Loucy (cell line): ENCODE data around the gene SPATA20.

Experiments
- H2AFZ ChIP-seq: fragments of 200-600 bp; sonication (generic); 2 replicates; pipeline ENCODE4 v1.6.0; 2016; ENCODE audit warnings: antibody characterized with exemption, mild to moderate bottlenecking, low read length, moderate library complexity
- H3F3A ChIP-seq: fragments of 200-600 bp; 2 replicates; pipeline ENCODE4 v1.6.0; 2016; ENCODE audit warnings: antibody characterized with exemption, low read depth, mild to moderate bottlenecking
- H3K27me3 ChIP-seq: fragments of 200-600 bp; sonication (generic); 2 replicates; pipeline ENCODE4 v1.6.1; 2014; ENCODE audit warnings: low read length, mild to moderate bottlenecking; ENCODE audit not compliant: insufficient read depth, poor library complexity, severe bottlenecking
- H3K36me3 ChIP-seq: fragments of 200-600 bp; sonication (generic); 2 replicates; pipeline ENCODE4 v1.6.1; 2016; ENCODE audit warnings: low read length; ENCODE audit not compliant: insufficient read depth
- H3K4me1 ChIP-seq: fragments of 200-600 bp; sonication (generic); 2 replicates; pipeline ENCODE4 v1.5.1; 2014; ENCODE audit warnings: low read length, mild to moderate bottlenecking; ENCODE audit not compliant: insufficient read depth, poor library complexity, severe bottlenecking
- H3K4me2 ChIP-seq: fragments of 200-600 bp; sonication (generic); 2 replicates; pipeline ENCODE4 v1.6.0; 2014; ENCODE audit warnings: antibody characterized with exemption, low read length, low read depth, mild to moderate bottlenecking; ENCODE audit not compliant: poor library complexity, severe bottlenecking
- H3K4me3 ChIP-seq: fragments of 200-600 bp; sonication (generic); 2 replicates; pipeline ENCODE4 v1.5.1; 2014; ENCODE audit warnings: low read length, mild to moderate bottlenecking, mixed read lengths; ENCODE audit not compliant: poor library complexity, severe bottlenecking
- H3K79me2 ChIP-seq: fragments of 200-600 bp; sonication (generic); 2 replicates; pipeline ENCODE4 v1.6.1; 2014; ENCODE audit warnings: low read length; ENCODE audit not compliant: insufficient read depth
- H3K9ac ChIP-seq: fragments of 200-600 bp; sonication (generic); 2 replicates; pipeline ENCODE4 v1.6.0; 2014; ENCODE audit warnings: mild to moderate bottlenecking, low read depth, low read length, moderate library complexity; ENCODE audit not compliant: poor library complexity, severe bottlenecking
- H3K9me2 ChIP-seq: fragments of 200-600 bp; sonication (generic); replicated peaks from 2 replicates; pipeline ENCODE4 v1.6.1; 2016; ENCODE audit warnings: low read depth, low read length, mixed read lengths
- H3K9me3 ChIP-seq: fragments of 200-600 bp; sonication (generic); 2 replicates; pipeline ENCODE4 v1.6.1; 2014; ENCODE audit warnings: mild to moderate bottlenecking, antibody characterized with exemption, low read length, low read depth; ENCODE audit not compliant: insufficient read depth
- H4K20me1 ChIP-seq: fragments of 200-600 bp; sonication (generic); 2 replicates; pipeline ENCODE4 v1.6.0; 2014; ENCODE audit warnings: antibody characterized with exemption, low read length, mild to moderate bottlenecking; ENCODE audit not compliant: insufficient read depth, poor library complexity, severe bottlenecking
- CTCF ChIP-seq: fragments of 200-600 bp; sonication (generic); conservative IDR thresholded peaks from 2 replicates; pipeline ENCODE4 v1.5.1; 2014; ENCODE audit warnings: mild to moderate bottlenecking, antibody characterized with exemption, low read length
- EZH2phosphoT487 ChIP-seq: fragments of 200-600 bp; IDR thresholded peaks from 2 replicates; pipeline ENCODE4 v1.6.1; 2018; ENCODE audit warnings: antibody characterized with exemption, mild to moderate bottlenecking, moderate library complexity, borderline replicate concordance

Gene SPATA20

GRCh38 chr17:50514388-50514787, 32.6 kb upstream of the SPATA20 start:
- no peaks in the 10 kb centered on the region for H3K27me3 ChIP-seq
- no peak overlapping the region for H3K4me2 ChIP-seq
- no peaks in the 10 kb centered on the region for H3K36me3 ChIP-seq
- H3K79me2 ChIP-seq: no peaks in the 10 kb centered on the region
- H2AFZ ChIP-seq: no peak overlapping the region
- H3K9me3 ChIP-seq: no peaks in the 10 kb centered on the region
- H3K4me1 ChIP-seq: no peaks in the 10 kb centered on the region
- no peaks in the 10 kb centered on the region for H3F3A ChIP-seq
- no peak overlapping the region for H3K9ac ChIP-seq
- no peaks in the 10 kb centered on the region for H3K9me2 ChIP-seq
- TF ChIP-seq CTCF: no peak
- no peak for TF ChIP-seq EZH2phosphoT487
- no peak overlapping the region for H3K4me3 ChIP-seq
- H4K20me1 ChIP-seq: no peaks in the 10 kb centered on the region

GRCh38 chr17:50514936-50515702, 31.9 kb upstream of the SPATA20 start:
- TF ChIP-seq CTCF: no peak
- no peak for TF ChIP-seq EZH2phosphoT487
- Histone ChIP-seq H3K9ac (no peak overlapping the region), H3F3A (no peaks in the 10 kb centered on the region), H3K4me1 (no peaks in the 10 kb centered on the region), H3K27me3 (no peaks in the 10 kb centered on the region), H3K4me3 (no peak overlapping the region), H2AFZ (no peak overlapping the region), H4K20me1 (no peaks in the 10 kb centered on the region), H3K36me3 (no peaks in the 10 kb centered on the region), H3K9me3 (no peaks in the 10 kb centered on the region), H3K9me2 (no peaks in the 10 kb centered on the region), H3K79me2 (no peaks in the 10 kb centered on the region), H3K4me2 (no peak overlapping the region)

GRCh38 chr17:50517011-50517410, 30.0 kb upstream of the SPATA20 start:
- H4K20me1 ChIP-seq: no peaks in the 10 kb centered on the region
- no peaks in the 10 kb centered on the region for H3K9me2 ChIP-seq
- no peaks in the 10 kb centered on the region for H3K4me1 ChIP-seq
- TF ChIP-seq EZH2phosphoT487 (no peak), CTCF (no peak)
- H3K9me3 ChIP-seq: no peaks in the 10 kb centered on the region
- H2AFZ ChIP-seq: no peak overlapping the region
- H3K36me3 ChIP-seq: no peaks in the 10 kb centered on the region
- H3K27me3 ChIP-seq: no peaks in the 10 kb centered on the region
- no peaks in the 10 kb centered on the region for H3F3A ChIP-seq
- H3K79me2 ChIP-seq: no peaks in the 10 kb centered on the region
- no peak overlapping the region for H3K9ac ChIP-seq
- no peak overlapping the region for H3K4me2 ChIP-seq
- H3K4me3 ChIP-seq: no peak overlapping the region
